Renal cortex interstitium (tissue), 15 donors: ENCODE measurements around the gene PNPLA4. TPM values are rescaled to one million over a fixed set of nuclear protein-coding genes. Genes with fewer than 3 reads are reported as not detected.

Source experiments
- DNase-seq, 11 donors: peaks; one replicate each; pipeline ENCODE4 v3.0.0-alpha.2; 2013; ENCODE audit warnings: low read depth in 9 of 11, low spot score in 4 of 11; ENCODE audit errors: extremely low read depth in 1 of 11
- long read RNA-seq, 16 experiments: transcript quantifications; one replicate each; lab custom pipeline, GENCODE V29; 2026
- polyA plus RNA-seq, 3 donors: library from polyadenylated mRNA; unstranded; fragments of 120-200 nt; gene quantifications; one replicate each; pipeline ENCODE4 v1.2.1, GENCODE V29; 2013; ENCODE audit not compliant: insufficient read length in 3 of 3

PNPLA4 gene, protein sequence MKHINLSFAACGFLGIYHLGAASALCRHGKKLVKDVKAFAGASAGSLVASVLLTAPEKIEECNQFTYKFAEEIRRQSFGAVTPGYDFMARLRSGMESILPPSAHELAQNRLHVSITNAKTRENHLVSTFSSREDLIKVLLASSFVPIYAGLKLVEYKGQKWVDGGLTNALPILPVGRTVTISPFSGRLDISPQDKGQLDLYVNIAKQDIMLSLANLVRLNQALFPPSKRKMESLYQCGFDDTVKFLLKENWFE
- 10 to 100 TPM; 26.2 to 40.2 (median 27.7) TPM for polyA plus RNA-seq
- long read RNA-seq, donor 1, transcript PNPLA4-201 (7 exons, 3,372 nt) = major isoform, 14 of 22 reads
- long read RNA-seq, donor 1, partial matches to known transcripts = 8 of 22 reads
- long read RNA-seq, donor 1, other reads (novel, unspliced or antisense) = 0 of 22 reads
- long read RNA-seq, donor 2, transcript PNPLA4-201 (7 exons, 3,372 nt) = major isoform, 11 of 12 reads
- long read RNA-seq, donor 2, partial matches to known transcripts = 0 of 12 reads
- long read RNA-seq, donor 2, other reads (novel, unspliced or antisense) = 0 of 12 reads
- long read RNA-seq, donor 3, transcript PNPLA4-201 (7 exons, 3,372 nt) = major isoform, 11 of 18 reads
- long read RNA-seq, donor 3, partial matches to known transcripts = 7 of 18 reads
- long read RNA-seq, donor 3, other reads (novel, unspliced or antisense) = 0 of 18 reads
- long read RNA-seq, donor 4, transcript PNPLA4-201 (7 exons, 3,372 nt) = major isoform, 7 of 7 reads
- long read RNA-seq, donor 4, partial matches to known transcripts = 0 of 7 reads
- long read RNA-seq, donor 4, other reads (novel, unspliced or antisense) = 0 of 7 reads
- long read RNA-seq, donor 5, transcript PNPLA4-201 (7 exons, 3,372 nt) = major isoform, 30 of 48 reads
- long read RNA-seq, donor 5, partial matches to known transcripts = 17 of 48 reads
- long read RNA-seq, donor 5, other reads (novel, unspliced or antisense) = 0 of 48 reads
- long read RNA-seq, donor 6, partial matches to known transcripts = 0 of 4 reads
- long read RNA-seq, donor 6, other reads (novel, unspliced or antisense) = 0 of 4 reads
- long read RNA-seq, donor 7, transcript PNPLA4-201 (7 exons, 3,372 nt) = major isoform, 11 of 18 reads
- long read RNA-seq, donor 7, partial matches to known transcripts = 7 of 18 reads
- long read RNA-seq, donor 7, other reads (novel, unspliced or antisense) = 0 of 18 reads
- long read RNA-seq, donor 8, transcript PNPLA4-201 (7 exons, 3,372 nt) = major isoform, 12 of 19 reads
- long read RNA-seq, donor 8, partial matches to known transcripts = 7 of 19 reads
- long read RNA-seq, donor 8, other reads (novel, unspliced or antisense) = 0 of 19 reads
- long read RNA-seq, donor 9, transcript PNPLA4-201 (7 exons, 3,372 nt) = major isoform, 8 of 16 reads
- long read RNA-seq, donor 9, partial matches to known transcripts = 8 of 16 reads
- long read RNA-seq, donor 9, other reads (novel, unspliced or antisense) = 0 of 16 reads
- long read RNA-seq, donor 10, transcript PNPLA4-201 (7 exons, 3,372 nt) = major isoform, 9 of 14 reads
- long read RNA-seq, donor 10, partial matches to known transcripts = 5 of 14 reads
- long read RNA-seq, donor 10, other reads (novel, unspliced or antisense) = 0 of 14 reads
- long read RNA-seq, donor 11, partial matches to known transcripts = 0 of 2 reads
- long read RNA-seq, donor 11, other reads (novel, unspliced or antisense) = 0 of 2 reads
- long read RNA-seq, donor 12, transcript PNPLA4-201 (7 exons, 3,372 nt) = major isoform, 7 of 7 reads
- long read RNA-seq, donor 12, partial matches to known transcripts = 0 of 7 reads
- long read RNA-seq, donor 12, other reads (novel, unspliced or antisense) = 0 of 7 reads
- long read RNA-seq, donor 13, transcript PNPLA4-201 (7 exons, 3,372 nt) = major isoform, 12 of 21 reads
- long read RNA-seq, donor 13, partial matches to known transcripts = 8 of 21 reads
- long read RNA-seq, donor 13, other reads (novel, unspliced or antisense) = 0 of 21 reads
- long read RNA-seq, donor 14, partial matches to known transcripts = 0 of 2 reads
- long read RNA-seq, donor 14, other reads (novel, unspliced or antisense) = 0 of 2 reads
- long read RNA-seq, donor 15, partial matches to known transcripts = 0 of 4 reads
- long read RNA-seq, donor 15, other reads (novel, unspliced or antisense) = 0 of 4 reads
- long read RNA-seq, donor 16, transcript PNPLA4-201 (7 exons, 3,372 nt) = major isoform, 24 of 32 reads
- long read RNA-seq, donor 16, partial matches to known transcripts = 7 of 32 reads
- long read RNA-seq, donor 16, other reads (novel, unspliced or antisense) = 0 of 32 reads

DNA sequence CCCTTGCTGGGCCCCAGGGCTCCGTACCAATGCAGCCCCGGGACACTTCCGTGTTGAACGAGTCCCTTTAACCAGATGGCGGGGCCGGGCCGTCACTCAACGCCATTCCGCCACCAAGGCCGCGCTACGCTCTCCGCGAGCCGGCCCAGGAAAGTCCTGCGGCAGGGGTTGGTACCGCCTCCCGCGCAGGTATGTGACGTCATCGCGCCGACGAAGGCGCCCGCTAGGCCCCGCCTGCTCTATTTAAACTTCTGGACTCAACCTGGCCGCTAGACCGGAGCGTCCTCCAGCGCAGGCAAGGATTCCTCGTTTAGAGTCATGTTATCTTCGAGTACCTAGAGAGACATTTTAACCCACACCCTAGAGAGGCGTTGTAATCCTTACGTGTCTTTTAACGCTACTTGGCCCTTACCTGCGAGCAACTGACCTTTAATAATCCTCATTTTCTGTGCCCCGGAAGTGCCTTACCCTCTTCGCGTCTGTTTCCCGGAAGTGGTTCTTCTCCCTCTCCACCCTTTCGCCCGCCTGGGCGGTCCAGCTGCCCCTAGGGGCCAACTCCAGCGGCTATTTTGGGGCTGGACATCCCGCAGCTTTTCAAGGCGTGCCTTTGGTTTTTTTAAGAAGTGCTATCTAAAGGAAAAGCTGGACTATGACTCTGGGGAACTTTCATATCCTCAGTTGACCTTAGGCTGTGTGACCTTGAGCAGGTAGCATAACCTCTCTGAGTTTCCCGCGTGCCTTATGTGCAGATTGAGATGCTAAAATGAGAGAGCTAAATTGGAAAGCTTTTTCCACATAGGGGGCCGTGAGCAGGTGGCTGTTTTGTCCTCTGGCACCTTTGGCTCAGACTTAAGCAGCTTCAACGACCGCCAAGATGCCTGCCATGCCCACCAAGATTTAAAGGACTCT is at the start of gene PNPLA4:
TSS of gene PNPLA4 (minus strand) at position 155 of the 909 bp plus-strand sequence. CDS start 1,294 bp downstream, outside the sequence.
- DNase-seq = peak; percentile 40 to 86 (median 68)

DNA sequence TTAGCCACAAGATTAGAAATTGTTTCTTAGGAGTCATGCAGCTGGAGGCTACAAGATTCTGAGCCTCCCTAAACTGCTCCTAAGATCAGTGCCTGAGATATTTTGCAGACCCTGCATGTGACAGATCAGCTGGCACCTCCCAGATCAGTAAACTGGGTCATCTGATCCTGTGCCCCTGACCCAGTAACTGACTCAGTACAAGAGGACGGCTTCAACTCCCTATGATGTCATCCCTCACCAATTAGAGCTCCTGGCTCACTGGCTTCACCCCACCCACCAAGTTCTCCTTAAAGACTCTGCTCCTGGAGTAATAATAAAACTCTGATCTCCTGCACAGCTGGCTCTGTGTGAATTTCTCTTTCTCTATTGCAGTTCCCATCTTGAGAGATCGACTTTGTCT is 45.4 kb upstream of the PNPLA4 start:
- no peak for DNase-seq

DNA sequence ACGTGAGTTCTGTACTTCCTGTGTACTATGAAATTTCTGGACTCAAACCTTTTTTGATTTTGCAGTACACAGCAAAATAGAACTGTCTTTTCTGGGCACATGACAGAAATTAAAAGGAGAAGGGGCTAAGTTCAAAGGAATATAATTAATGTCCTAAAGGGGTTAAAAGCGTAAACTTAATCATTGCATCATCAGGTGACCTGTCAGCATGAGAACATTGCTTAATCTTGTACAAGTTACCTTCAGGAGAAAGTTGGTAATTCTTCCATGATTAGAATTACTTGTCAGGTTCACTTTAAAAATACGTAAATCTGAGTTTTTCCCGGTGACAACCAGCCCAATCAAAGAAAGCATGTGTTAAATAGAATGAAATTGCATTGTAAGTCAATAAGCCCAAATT is 43.2 kb upstream of the PNPLA4 start:
- DNase-seq = no peak

DNA sequence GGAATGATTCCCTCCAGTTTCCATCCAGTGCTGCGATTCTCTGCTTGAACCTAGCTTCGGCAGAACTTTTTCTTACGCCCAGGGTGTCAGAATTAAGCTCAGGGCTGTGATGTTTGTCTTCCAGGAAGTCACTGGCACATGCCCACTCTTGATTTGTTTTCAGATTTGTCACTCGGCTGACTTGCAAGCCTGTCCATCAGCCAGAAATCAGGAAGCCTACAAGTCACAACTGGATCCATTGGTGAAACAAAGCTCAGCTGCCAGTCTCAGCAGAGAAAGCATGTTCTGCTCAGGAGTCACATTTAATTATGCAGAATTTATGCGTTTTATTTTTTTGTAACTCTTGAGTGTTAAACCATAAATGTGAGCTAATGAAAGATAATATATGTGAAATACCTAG is 38.2 kb upstream of the PNPLA4 start:
- no peak for DNase-seq

DNA sequence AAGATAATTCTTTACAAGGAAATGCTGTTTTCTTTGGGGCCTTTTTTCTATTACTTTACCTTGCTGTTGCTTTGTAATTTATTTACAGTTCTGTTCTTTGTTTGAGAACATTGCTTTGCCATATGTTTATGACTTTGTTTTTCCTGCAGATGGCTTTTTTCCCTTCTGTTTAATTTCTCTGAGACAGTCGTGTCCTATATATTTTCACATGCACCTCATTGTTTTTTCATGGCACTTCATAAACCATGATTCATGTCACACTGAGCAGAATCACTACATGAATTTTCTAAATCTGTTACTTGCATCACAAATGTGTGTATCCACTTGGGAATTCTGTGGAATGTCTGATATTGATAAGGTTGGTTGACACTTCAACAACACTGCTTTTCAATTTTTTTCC is 33.0 kb upstream of the PNPLA4 start:
- no peak for DNase-seq

GRCh38 chrX:7953446-7953845 is 26.2 kb upstream of the PNPLA4 start:
- DNase-seq = no peak

GRCh38 chrX:7950865-7951264 is 23.7 kb upstream of the PNPLA4 start:
- DNase-seq = no peak

- no peak for DNase-seq
Observed at GRCh38 chrX:7948483-7948882, 21.3 kb upstream of the PNPLA4 start.

DNA sequence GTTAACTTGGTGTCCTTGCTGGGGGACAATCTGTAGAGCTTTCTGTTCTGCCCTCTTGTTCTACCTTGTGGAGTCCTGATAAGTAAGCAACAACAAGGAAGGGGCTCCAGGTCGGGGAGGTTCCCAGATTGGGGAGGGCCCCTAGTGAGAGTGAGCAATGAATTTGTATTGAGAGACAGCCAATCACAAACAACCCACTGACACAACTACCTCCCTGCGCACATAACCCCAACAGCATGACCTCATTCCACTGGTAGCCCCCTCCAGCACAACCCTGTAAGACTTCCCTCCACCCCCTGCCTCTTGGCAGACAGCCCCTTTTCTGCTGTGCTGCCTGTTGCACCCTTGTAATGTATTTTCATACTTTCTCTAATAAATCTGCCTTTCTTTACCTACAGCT is 19.7 kb upstream of the PNPLA4 start:
- no peak for DNase-seq

DNA sequence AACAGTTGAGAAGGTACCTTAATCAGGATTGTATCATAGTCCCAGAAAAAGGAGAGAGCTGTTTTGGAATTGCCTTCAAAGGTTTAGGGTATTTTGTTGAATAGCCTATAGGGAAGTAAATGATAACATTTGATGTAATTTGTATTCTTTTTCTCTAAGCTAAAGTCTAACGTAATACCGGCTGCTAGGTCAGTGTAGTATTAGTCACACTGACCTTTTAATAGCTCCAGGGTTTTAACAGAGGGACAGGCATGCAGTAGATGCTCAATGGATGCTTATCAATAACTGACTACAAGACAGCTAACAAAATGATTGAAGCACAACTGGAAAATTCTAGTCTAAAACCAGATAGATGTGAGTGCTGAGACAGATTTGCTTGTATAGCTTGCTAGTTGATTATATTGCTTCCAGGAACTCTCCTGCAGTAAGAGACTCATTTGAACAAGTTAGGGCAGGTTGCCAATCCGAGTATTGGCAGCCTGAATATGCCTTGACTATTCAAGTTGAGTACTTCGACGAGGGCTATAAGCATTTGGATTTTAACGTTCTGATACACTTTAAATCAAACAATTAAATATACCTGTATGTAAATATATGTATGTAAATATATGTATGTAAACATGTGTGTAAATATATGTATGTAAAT is 16.5 kb upstream of the PNPLA4 start:
- no peak for DNase-seq

DNA sequence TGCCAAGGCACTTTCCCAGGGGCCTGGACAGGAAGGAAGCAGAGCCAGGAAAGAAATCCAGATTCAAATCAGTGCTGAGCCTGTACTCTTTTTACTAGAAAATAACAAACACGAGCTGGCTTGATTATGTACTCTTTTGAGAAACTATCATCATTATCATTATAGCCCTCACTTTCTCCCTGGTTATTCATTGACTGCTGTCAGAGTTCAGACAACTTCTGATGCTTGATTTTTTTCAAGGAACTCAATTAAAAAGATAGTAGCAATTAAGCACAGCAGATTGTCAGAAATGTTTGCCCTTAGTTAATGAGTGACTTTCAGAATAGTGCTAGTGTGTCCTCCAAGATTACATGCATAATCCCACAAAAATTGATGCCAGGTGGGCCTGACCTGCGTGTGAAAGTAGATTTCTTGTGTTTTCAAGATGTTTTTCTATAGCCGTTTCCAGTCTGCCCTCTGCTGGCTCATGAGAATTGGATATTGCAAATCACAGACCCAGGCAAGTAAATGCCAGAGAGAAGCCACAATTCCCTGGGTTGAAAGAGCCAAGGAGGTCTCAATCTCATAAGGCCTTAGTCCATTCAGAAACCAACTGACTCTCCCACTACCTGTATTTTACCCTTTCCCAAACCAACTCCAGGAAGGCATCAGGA is 14.3 kb upstream of the PNPLA4 start:
- DNase-seq = no peak

GRCh38 chrX:7934026-7934425 is 6.8 kb upstream of the PNPLA4 start:
- no peak for DNase-seq

DNA sequence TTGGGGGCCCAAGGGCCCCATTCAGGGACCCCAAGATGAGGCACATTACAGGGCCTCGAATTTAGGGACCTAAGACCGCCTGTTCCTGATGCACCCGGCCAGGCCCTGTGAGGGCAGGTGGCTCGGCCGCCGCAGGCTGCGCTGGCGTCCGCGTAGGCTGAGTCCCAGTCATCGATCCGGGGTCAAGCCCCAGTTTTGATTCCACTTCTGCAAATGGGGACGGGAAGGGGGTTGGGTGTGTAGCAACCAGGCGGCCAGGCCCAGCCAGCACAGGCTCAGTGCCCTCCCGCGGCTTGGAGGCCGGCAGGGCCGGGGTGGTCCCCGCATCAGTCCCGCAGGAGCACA is 327 bp downstream of the PNPLA4 start:
- DNase-seq = peak in 1 of 11 donors; percentile 3

DNA sequence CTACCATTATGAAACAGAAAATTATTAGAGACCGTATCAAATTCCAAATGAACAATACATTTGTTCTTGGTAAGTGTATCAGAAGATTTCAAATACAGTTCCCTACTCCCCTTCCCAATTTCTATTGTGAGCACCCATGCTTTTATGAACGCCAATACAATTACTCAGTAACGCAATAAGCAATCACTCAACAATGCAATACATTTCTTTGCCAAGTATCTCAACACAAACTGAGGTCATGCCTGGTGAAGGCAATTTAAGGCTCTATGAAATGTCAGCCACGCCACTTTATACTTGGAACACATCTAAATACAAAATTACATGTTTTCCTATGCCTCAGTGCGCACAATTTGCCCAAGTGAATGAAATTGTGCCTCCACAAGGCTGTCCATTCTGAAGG is 712 bp downstream of the PNPLA4 start:
- no peak for DNase-seq

DNA sequence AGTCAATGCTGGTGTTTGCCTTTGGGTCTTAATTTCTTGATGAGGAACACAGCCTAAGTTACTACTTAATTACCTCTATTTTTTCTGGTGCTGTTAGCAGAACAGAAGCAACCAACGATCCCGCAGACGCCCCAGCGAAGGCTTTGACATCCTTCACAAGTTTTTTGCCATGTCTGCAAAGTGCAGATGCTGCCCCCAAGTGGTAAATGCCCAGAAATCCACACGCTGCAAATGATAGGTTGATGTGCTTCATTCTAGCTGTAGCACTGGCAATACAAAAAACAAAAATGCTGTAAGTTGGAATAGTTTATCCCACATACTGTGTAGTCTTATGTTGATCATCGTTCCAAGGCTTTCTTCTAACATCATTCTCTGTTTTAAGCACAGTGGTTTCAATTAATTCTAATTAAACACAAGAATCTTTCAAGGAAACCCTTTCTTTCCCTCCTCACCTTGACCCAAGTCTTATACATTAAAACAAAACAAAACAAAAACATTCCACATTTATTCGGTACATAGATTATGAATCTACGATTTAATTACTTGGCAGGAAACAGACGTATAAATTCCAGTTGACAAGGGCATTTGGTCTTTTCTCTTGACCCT is 1.2 kb downstream of the PNPLA4 start:
- DNase-seq = peak in 7 of 11 donors; percentile 48 to 73 (median 56)
